ENCODE results near the gene TMEM54.

DNA sequence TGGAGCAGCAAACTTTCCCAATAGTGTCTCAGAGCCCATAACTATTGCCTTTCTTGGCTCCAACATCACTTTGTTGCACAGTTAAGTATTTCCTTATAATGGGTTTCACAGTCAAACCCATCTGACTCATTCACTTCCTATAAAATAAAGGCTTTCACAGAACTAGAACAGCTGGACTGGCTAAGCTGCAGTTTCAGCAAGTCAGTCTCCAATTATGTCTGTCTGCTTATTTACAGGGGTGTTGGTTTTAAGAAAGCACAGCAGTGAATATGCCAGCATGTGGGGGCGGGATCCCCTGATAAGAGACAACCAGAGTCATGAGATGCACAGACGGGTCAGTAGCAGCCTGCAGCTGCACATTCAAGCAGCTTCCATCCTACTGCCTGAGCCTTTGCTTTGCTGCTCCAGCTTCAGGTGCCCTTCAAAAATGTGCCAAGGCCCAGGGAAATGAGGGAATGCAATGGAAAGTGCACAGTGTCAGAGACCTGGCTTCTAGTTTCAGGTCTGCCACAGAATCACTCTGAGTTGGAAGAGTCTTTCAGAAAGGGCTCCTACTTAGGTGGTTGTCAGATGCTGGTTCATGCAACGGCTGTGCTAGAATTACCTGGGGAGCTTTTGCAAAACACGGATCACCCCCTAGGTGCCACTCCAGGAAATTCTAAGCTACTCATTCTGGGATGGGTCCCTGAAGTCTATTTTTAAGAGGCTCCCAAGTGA is 38.6 kb upstream of the TMEM54 start:
- TF ChIP-seq, protein P1, sequence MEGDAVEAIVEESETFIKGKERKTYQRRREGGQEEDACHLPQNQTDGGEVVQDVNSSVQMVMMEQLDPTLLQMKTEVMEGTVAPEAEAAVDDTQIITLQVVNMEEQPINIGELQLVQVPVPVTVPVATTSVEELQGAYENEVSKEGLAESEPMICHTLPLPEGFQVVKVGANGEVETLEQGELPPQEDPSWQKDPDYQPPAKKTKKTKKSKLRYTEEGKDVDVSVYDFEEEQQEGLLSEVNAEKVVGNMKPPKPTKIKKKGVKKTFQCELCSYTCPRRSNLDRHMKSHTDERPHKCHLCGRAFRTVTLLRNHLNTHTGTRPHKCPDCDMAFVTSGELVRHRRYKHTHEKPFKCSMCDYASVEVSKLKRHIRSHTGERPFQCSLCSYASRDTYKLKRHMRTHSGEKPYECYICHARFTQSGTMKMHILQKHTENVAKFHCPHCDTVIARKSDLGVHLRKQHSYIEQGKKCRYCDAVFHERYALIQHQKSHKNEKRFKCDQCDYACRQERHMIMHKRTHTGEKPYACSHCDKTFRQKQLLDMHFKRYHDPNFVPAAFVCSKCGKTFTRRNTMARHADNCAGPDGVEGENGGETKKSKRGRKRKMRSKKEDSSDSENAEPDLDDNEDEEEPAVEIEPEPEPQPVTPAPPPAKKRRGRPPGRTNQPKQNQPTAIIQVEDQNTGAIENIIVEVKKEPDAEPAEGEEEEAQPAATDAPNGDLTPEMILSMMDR (IDR thresholded peaks at IDR 0.05): no peak
- TF ChIP-seq POLR2A (IDR thresholded peaks at IDR 0.05): no peak
- peak in 1 of 4 donors; percentile 57 for TF ChIP-seq POLR2AphosphoS5 (IDR thresholded peaks at IDR 0.05)

All from sigmoid colon (tissue), 4 donors.